ENCODE results near the gene SPAG6. TPM values are rescaled to one million over a fixed set of nuclear protein-coding genes. Genes with fewer than 3 reads are reported as not detected.

Gene SPAG6
- total RNA-seq, 1 experiment from 2014 or later: 0.74 TPM

- TF ChIP-seq ATF2 (CRISPR knock-in tag; IDR thresholded peaks at IDR 0.05; ENCODE audit: borderline replicate concordance, low read depth) (peak; percentile 24; the same call in 1 of the 2 replicates), SP1 (CRISPR knock-in tag; conservative IDR thresholded peaks at IDR 0.05) (no peak), ZNF423 (CRISPR knock-in tag; IDR thresholded peaks at IDR 0.05) (no peak), IRF1 (CRISPR knock-in tag; IDR thresholded peaks at IDR 0.05) (peak; percentile 93), IRF2 (CRISPR knock-in tag; IDR thresholded peaks at IDR 0.05; ENCODE audit: borderline replicate concordance, low read depth) (no peak), NR3C1 (CRISPR knock-in tag; conservative IDR thresholded peaks at IDR 0.05; ENCODE audit: low read depth) (no peak; the same call in 1 of the 2 replicates), FOXP1 (CRISPR knock-in tag; IDR thresholded peaks at IDR 0.05; ENCODE audit: borderline replicate concordance) (peak; percentile 95), CDX4 (CRISPR knock-in tag; IDR thresholded peaks at IDR 0.05; ENCODE audit: borderline replicate concordance) (no peak), ZNF512 (CRISPR knock-in tag; IDR thresholded peaks at IDR 0.05; ENCODE audit: borderline replicate concordance) (no peak; the same call in 1 of the 2 replicates), AR (CRISPR knock-in tag; IDR thresholded peaks at IDR 0.05) (no peak), SMAD4 (CRISPR knock-in tag; IDR thresholded peaks at IDR 0.05) (peak; percentile 57; the same call in 1 of the 2 replicates), MXD4 (CRISPR knock-in tag; IDR thresholded peaks at IDR 0.05; ENCODE audit: borderline replicate concordance) (no peak), HMGXB4 (CRISPR knock-in tag; IDR thresholded peaks at IDR 0.05) (peak; percentile 86), CREB1 (CRISPR knock-in tag; IDR thresholded peaks at IDR 0.05) (peak; percentile 88; the same call in 1 of the 2 replicates), ZNF219 (CRISPR knock-in tag; IDR thresholded peaks at IDR 0.05; ENCODE audit: borderline replicate concordance) (no peak), E2F4 (CRISPR knock-in tag; IDR thresholded peaks at IDR 0.05; ENCODE audit: borderline replicate concordance, low read depth) (peak; percentile 96), PREB (CRISPR knock-in tag; IDR thresholded peaks at IDR 0.05; ENCODE audit: borderline replicate concordance) (peak; percentile 25; the same call in 1 of the 2 replicates), STAT6 (CRISPR knock-in tag; conservative IDR thresholded peaks at IDR 0.05; ENCODE audit: low read depth) (no peak), ZNF671 (CRISPR knock-in tag; IDR thresholded peaks at IDR 0.05) (no peak), MYBL2 (CRISPR knock-in tag; IDR thresholded peaks at IDR 0.05) (peak; percentile 95; the same call in 1 of the 2 replicates), ZNF138 (CRISPR knock-in tag; conservative IDR thresholded peaks at IDR 0.05) (no peak), SOX15 (CRISPR knock-in tag; IDR thresholded peaks at IDR 0.05) (no peak), JAZF1 (CRISPR knock-in tag; IDR thresholded peaks at IDR 0.05) (no peak)
Measured at GRCh38 chr10:22334414-22335172, 10.7 kb upstream of the SPAG6 start (continued).

Measured in WTC11 (cell line).